Measurements from ENCODE around the gene AMH.
A peak's percentile ranks its signal among the peaks of the same experiment; 100 is the strongest.
"Not testable (repeated sequence)": the region's sequence is repeated elsewhere in the genome, so short reads cannot be mapped to it uniquely, and the experiment has no call there.

The AMH gene

DNA sequence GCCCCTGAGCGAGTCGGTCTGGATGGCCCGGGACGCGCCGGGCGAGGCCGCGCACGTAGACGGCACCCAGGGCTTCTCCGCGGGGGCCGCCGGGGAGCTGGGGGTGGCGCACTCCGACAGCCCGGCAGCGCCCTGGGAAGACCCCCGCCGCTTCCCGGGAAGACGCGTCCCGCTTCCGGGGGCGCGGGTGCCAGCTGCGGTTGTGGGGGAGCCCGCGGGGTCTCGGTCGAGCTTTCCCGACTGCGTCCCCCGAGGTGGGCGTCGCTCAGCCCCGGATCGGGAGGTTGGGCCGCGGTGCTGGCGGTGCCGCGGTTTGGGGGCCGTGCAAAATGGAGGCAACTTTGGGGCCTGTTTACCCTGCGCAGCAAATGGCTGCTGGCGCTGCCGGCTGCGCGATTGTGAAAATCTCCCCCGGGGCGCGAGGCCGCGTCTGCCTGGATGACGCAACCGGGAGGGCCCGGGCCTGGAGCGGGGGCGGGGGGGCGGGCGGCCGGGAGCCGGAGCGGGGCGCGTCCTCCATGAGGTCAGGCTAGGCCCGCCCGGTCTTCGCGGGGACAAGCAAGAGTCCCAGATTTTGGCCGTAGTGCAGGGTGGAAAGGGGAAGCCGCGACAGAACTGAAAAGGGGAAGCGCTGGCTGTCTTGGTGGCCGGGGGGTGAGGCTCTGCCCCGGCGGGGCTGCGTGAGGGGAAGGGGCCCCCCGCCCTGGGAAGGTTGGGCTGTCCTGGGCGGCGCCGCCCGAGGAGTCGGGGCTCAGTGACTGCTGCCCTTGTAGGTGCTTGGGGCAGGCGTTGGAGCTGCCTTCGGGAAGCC lies 21.5 kb downstream of the AMH start:
- peak; percentile 62 for DNase-seq (ENCODE audit: low read depth)

DNA sequence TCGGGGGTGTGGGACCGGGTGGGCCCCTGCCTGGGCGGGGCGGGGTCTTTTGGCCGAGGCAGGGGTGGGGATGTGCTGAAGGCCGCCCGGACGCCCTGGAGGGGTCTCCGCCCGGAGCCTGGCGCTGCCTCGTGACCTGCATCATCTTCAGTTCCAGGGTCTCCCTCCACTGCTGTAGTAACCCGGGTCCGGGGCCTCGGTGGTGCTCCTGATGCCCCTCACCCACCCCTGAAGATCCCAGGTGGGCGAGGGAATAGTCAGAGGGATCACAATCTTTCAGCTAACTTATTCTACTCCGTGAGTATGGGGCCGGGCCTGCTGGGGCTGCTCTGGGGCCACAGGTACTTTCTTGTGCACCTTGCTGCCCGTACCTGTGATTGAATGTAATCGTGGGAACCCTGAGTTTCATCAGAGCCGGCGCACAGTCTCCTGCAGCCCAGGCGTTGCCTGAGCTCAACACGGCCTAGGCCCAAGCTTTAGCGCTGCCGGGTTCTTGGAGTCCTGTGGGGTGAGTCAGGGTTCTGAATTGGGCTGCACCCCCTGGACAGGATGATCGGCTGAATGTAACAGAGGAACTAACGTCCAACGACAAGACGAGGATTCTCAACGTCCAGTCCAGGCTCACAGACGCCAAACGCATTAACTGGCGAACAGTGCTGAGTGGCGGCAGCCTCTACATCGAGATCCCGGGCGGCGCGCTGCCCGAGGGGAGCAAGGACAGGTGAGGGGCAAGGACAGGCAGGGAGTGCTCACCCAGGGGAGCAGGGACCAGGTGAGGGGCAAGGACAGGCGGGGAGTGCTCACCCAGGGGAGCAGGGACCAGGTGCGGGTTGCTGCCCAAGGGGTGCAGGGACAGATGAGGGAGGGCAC lies 22.3 kb downstream of the AMH start:
- DNase-seq (ENCODE audit: low read depth): no peak

DNA sequence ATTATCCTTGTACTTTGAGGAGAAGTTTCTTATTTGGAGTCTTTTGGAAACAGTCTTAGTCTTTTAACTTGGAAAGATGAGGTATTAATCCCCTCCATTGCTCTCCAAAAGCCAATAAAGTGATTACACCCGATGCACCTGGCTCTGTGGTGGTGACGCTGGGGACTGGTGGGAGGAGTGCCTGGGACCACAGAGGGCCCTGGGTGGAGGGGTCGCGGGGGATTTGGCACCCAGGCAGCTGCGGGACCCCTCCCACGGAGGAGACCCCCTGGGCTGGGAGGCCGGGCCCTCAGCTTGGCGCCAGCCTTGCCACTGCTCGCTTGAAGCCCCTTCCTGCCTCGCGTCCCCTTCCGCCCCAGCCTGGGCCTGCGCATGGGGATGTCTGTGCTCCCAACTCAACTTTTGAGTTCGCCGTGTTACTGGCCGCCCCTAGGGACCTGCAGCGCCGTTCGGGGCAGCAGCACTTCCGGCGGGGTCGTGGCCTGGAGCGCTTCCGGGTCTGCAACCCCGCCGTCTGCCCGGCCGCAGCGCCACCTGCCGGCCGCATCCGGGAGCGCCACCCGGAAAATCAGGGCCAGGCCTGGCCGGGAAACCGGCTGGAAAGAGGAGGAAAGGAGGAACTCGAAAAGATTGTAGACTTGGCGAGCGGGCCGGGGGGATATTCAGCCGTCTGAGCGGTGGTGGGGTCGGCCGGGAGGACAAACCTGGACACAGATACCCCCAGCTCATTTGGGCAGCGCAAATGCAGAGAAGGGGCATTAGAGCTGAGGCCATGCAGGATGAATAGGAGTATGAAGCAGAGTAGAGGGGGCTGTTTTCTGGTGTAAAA lies 24.4 kb downstream of the AMH start:
- DNase-seq (ENCODE audit: low read depth): peak; percentile 68

DNA sequence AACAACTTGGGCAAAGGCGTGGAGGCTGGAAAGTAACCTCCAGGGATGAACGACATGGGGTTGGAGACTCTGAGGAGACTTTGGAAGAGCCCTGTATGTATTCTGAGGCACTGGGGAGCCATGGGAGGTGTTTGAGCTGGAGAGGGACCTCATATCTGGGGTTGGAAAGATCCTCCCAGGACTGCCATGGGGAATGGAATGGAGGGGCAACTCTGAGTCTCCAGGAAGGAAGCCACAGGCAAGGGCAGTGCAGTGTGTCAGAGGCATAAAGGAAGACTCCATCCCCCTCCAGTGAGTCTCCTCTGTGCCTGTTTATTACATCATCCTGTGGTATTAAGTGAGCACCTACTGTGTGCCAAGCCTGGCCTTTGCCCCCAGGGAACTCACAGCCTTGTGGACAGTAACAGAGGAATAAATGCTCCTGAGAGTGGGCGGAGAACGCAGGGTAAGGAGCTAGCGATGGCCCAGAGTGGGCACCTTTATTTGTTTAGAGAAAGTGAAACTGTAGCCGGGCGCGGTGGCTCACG lies 25.1 kb downstream of the AMH start:
- no peak for DNase-seq (ENCODE audit: low read depth)

DNA sequence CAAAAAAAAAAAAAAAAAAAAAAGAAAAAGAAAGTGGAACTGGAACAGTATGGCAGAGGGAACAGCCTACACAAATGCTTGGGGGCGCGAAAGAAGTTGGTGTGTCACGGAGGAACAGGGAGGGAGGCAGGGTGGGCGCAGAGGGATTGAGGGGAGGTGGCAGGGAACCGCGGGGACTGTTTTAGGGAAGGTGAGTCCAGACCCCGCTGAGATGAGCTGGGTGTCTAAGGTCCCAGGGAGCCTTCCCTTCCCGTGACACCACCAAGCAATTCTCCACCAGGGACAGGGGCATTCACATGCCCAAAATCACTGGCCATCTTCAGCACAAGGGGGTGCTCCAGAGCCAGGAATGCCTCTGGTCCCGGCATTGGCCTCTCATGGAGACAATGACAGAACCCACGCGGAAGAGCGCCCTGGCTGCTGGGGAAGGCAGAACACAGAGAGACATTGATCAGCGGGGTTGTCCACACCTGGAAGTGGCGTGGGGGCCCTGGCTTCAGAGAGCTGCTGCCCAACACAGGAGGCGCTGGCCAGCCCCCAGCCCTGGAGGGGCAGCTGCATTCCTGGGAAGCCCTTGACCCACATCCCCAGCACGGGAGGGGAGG lies 25.9 kb downstream of the AMH start:
- no peak for DNase-seq (ENCODE audit: low read depth)

DNA sequence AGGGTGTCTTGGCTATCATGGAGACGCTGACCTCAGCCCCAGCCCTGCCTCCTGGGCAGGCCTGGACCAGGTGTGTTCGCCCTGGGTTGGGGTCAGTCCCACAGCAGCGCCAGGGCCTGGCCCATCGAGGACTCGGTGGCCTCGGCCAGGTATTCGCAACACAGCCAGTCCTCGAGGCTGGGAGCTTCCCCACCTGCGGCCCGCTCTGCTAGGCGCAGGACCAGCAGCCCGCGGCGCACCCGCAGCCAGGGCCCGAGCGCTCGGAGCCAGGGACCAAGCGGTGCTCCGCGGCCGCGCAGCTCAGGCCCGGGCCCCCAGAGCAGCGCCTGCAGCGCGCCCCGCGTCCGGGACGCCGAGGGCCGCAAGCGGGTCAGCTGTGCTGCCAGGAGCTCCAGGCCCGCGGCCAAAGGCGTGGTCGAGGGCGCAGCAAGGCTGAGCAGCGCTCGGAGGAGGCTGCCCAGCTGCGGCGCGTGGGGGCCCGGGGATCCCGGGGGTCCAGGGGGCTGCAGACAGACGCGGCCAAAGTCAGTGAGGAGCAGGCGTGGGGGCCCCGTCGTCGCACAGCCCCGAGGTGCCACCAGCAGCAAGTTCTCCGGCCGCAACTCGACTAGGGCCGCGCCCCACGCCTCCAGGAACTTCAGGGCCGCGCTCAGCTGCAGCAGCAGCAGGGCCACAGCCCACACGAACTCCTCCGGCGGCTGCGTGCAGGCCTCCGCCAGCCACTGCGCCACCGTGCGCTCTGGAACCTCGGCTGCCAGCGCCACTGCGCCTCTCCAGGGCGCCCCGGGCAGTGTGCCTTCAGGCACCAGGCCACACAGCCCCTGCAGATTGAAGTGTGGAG lies 26.7 kb downstream of the AMH start:
- DNase-seq (ENCODE audit: low read depth): no peak

DNA sequence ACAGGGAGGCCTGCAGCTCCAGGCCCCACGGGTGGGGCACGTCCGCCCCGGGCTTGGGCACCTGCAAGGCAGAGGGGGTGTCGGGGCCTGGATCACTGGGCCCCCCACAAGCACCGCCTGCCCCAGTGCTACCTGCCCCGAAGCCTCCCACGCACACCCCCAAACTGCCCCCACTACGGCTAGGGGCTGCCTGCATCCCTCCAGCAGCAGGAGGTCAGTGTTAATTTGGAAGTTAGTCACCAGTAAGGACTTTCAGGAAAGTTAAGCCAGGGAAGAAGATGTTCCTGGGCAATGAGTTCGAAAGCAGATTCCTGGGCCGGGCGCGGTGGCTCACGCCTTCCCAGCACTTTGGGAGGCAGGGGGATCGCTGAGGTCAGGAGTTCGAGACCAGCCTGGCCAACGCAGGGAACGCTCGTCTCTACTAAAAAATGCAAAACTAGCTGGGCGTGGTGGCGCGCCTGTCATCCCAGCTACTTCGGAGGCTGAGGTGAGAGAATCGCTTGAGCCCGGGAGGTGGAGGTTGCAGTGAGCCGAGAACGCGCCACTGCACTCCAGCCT lies 27.4 kb downstream of the AMH start:
- DNase-seq (ENCODE audit: low read depth): no peak

DNA sequence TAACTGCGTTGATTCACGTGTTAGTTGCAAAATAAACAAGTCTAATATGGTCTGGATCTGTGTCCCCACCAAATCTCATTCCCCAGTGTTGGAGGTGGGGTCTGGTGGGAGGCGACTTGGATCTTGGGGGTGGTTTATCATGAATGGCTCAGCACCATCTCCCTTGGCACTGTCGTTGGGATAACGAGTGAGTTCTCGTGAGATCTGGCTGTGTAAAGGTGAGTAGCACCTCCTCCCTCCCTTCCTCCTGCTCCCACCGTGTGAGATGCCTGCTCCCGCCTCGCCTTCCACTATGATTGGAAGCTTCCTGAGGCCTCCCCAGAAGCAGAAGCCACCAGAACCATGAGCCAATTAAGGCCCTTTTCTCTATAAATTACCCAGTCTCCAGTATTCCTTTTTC lies 28.0 kb downstream of the AMH start:
- no peak for DNase-seq (ENCODE audit: low read depth)

DNA sequence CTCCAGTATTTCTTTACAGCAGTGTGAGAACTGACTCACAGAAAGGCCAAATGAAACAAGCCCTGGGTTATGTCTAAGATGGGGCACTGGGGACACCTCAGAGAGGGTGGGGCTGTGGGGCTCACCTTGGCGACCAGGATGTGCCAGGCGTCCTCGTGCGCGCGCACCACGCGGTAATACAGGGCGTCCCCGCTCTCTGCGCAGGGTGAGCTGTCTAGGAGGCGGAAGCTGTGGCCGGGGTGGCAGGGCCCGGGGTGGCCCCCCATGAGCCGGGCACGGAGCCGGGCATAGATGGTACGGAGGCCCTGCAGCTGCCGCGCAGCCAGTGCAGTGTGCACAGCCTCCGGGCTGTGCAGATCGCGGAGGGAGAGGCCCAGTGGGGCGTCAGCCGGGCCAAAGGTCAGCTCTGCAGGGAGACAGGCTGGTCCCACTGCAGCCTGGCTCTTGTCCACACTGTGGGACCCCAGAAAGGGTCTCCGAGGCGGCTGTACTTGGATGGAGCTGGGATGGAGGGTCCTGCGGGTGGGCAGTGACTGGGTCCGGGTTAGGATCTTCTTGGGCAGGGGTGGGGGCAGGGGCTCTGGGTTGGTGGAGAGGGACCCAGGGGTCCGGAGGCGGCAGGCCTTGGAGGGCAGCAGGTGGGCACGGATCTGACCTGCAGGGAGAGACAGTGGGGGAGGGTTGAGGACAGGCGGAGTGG lies 29.5 kb downstream of the AMH start:
- no peak for DNase-seq (ENCODE audit: low read depth)

DNA sequence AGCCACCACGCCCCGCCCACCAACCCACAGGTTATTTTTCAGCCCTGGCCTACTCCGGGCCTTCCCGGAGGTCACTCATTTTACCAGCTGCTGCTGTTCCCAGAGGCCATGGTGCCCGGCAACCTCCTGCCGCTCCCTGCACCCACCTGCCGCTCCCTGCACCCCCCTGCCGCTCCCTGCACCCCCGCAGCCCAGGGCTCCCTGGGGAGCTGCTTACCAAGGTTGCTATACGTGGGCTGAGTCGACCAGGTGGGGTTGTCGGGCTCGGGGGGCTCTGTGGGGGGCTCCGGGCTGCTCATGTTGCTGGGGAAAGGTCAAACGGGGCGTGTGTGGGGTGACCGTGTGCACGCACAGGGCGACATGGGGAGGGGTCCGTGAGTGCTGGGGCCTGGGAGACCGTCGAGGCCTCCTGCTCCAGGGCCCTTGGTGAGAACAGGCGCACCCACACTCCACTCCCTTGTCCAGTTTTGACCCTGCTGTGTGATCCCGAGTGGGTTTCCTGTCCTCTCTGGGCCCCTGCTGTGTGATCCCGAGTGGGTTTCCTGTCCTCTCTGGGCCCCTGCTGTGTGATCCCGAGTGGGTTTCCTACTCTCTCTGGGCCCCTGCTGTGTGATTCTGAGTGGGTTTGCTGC lies 31.6 kb downstream of the AMH start:
- no peak for DNase-seq (ENCODE audit: low read depth)

DNA sequence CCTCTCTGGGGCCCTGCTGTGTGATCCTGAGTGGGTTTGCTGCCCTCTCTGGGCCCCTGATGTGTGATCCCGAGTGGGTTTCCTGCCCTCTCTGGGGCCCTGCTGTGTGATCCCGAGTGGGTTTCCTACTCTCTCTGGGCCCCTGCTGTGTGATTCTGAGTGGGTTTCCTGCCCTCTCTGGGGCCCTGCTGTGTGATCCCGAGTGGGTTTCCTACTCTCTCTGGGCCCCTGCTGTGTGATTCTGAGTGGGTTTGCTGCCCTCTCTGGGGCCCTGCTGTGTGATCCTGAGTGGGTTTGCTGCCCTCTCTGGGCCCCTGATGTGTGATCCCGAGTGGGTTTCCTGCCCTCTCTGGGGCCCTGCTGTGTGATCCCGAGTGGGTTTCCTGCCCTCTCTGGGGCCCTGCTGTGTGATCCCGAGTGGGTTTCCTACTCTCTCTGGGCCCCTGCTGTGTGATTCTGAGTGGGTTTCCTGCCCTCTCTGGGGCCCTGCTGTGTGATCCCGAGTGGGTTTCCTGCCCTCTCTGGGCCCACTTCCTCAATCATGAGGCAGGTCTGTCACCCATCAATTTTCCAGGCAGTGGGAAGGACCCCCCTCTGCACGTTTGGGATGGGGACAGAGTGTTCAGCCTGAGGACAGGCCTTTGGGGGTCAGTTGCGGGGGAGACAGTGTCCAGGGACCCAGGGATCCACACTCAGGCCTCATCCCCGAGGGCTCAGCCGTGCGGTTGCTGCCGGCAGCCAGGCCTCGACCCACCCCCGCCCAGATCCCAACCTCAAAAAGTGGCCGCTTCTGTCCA lies 32.3 kb downstream of the AMH start:
- not testable (repeated sequence) for DNase-seq (ENCODE audit: low read depth)

DNA sequence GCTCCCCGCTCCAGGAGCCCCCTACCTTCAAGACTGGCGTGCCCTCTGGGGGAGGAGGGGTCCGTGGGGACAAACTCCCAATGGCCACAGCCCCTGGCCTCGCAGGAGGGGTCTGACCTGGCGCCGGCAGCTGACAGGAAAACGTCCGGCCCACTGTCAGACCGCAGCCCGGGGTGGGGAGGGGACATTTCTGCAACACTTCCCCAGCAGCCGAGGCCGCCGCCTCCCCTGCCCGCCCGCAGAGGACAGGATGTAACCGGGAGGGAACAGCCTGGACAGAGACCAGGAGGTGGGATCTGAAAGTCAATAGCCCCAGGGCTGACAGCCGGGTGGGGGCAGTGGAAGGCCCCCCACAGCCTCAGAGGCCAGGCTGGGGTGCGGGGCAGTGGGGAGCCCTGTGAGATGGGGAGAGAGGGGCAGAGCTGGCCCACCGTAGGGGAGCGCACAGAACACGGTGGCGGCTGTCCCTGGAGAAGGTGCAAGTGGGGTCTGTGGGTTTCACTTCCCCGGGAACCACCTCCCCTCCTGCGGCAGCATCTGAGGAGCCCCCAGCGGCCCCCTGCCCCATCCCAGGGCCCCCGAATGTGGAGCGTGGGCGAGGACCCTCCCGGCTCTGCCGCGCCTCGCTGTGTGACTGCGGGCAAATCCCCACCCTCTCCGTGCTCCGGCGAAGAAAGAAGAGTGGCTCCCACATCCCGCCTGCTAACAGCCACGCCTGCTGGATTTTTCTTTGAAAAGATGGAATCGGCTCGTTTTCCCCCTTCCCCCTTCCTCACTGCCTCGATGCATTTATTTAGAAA lies 33.1 kb downstream of the AMH start, which contains the start of gene PEAK3:
TSS of gene PEAK3 (minus strand) at position 114 of the 800 bp plus-strand sequence. CDS start 1,244 bp downstream, outside the sequence.
- no peak for DNase-seq (ENCODE audit: low read depth)

DNA sequence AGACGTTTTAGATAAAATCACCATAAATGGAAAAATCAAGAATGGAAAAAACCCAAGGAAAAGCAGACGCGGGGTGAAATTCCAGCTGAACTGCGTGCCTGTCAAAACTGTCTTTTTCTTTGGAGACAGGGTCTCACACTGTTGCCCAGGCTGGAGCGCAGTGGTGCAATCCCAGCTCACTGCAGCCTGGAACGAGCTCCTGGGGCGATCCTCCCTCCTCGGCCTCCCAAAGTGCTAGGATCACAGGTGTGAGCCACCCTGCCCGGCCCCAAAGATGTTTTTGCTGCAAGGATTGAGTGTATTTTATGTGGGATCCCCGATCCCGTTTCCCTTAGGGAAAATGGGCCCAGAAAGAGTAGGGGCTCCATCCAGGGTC lies 33.7 kb downstream of the AMH start:
- DNase-seq (ENCODE audit: low read depth): no peak

DNA sequence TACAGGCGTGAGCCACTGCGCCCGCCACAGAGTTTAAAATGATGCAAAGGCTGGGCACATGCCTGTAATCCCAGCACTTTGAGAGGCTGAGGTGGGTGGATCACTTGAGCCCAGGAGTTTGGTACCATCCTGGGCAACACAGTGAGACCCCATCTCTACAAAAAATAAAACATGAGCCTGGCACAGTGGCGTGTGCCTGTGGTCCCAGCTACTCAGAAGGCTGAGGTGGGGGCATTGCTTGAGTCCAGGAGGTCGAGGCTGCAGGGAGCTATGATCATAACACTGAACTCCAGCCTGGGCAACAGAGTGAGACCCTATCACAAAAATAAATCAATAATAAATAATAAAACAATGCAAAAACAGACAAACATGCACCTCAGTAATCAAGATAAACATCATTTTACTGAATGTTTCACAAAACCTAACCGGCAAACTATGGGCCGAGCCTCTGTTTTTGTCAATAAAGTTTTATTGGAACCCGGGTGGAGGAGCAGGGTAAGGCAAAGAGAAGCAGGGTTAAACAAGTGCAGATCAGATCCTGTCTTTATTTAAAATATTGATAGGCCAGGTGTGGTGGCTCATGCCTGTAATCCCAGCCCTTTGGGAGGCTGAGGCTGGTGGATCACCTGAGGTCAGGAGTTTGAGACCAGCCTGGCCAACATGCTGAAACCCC lies 34.8 kb downstream of the AMH start:
- DNase-seq (ENCODE audit: low read depth): no peak

DNA sequence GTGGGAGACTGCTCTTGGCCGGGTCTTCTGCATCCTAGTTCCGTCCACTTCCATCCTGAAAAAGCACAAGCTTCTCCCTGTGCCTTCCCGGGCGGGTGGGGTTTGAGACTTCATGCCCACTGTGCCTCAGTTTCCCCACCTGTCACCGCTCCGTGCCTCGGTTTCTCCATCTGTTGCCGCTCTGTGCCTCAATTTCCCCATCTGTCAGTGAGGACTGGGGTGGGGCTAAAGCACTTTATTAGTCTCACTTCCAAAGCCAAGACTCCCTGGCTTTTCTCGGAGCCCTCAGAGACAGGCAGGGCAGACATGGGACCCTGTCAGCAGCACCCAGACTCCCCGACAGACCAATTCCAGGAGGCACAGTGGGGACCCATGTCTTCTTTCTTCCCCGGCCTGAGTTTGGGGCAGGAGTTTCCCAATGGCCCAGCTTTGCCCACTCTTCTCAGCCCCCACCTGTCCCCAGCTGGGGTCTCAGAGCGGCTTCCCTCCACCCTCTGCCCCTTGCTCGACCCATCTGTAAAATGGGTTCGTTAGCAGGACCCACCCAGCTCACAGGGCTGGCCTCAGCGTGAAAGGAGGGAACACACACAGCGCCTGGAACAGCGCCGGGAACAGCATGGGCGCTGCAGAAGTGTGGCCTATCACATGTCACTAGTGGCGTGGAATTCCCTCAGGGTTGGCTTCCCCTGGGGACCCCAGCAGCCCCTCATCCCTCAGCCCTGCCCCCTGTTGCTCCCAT lies 37.4 kb downstream of the AMH start:
- no peak for DNase-seq (ENCODE audit: low read depth)

All from T-helper 22 cell (primary cell).